ENCODE results near the gene AKAP11. TPM values are rescaled to one million over a fixed set of nuclear protein-coding genes. Genes with fewer than 3 reads are reported as not detected.

AKAP11 gene
- total and polyA plus RNA-seq, 9 of the 15 experiments (the other 6 are each of a cell fraction or from before 2014, with no cell fraction given): 2.2 to 31.3 (median 10.9) TPM

DNA sequence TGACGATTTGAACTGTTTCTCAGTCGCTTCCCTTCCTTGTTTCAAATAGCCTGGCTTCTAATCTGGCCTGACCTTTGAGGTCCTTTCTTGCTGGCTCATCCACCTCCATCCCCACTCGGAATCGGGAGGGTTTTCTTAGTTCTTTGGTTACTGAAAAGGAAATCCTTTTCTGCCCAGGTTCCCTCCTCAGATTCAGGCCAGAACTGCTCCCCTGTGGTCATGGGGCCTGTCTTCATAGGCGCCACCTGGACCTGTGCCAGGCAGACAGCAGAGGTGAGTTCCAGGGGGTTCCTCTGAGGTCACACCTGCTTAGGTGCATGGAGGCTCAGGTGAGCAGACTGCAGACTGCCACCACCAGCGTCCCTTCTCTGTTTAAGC lies 62.4 kb downstream of the AKAP11 start:
- intact Hi-C loops (cut with micrococcal nuclease) (loop anchor here (1.0 to 10.0 kb wide), 2 partner anchors 160 to 261 kb away; no protein-coding TSS in a partner anchor), in situ Hi-C loops (cut with MboI) (no loop called here)
- H2AFZ ChIP-seq (ENCODE audit: low read depth, low read length): 0 out of 2 replicates have a peak overlapping the region, but pooled peaks have one; percentile 74
- TF ChIP-seq U2AF1 (optimal IDR thresholded peaks at IDR 0.05; ENCODE audit: low read depth, low read length) (no peak), NFIC (IDR thresholded peaks at IDR 0.05) (peak; percentile 13)
- CTCF ChIA-PET (ENCODE audit: low intra/inter-chr PET ratio): no interaction called here
- no peaks in the 10 kb centered on the region for H3K9me1 ChIP-seq (ENCODE audit: control insufficient read depth, insufficient read depth, low read length)
- no peak overlapping the region for H3K9ac ChIP-seq (ENCODE audit: insufficient read depth in 1 of 2, low read depth in 2 of 2, low read length in 2 of 2)
- H3K27me3 ChIP-seq (ENCODE audit: control insufficient read depth in 2 of 2, insufficient read depth in 2 of 2, low read length in 2 of 2): peaks cover 6 to 8% of the 10 kb centered on the region in 2 experiments
- no peak overlapping the region for H3K4me3 ChIP-seq
- DNase-seq (ENCODE audit: extremely low read depth in 1 of 4, low spot score in 3 of 4): no peak
- H4K20me1 ChIP-seq (replicated peaks; ENCODE audit: control insufficient read depth, insufficient read depth, low read length): no peaks in the 10 kb centered on the region
- ATAC-seq: peak; percentile 26
- peak overlapping the region; percentile 60; the same call in 1 of the 2 replicates for H3K4me2 ChIP-seq (ENCODE audit: insufficient read depth, low read length)
- WGBS (ENCODE audit: insufficient coverage, low coverage, missing lambda C conversion rate): 6% methylated on average over 6 of the region's 6 CpGs
- H3K9me3 ChIP-seq (replicated peaks; ENCODE audit: control insufficient read depth, insufficient read depth, low read depth, low read length): no peaks in the 10 kb centered on the region
- H3K27ac ChIP-seq (ENCODE audit: extremely low read depth, low read depth, low read length): no peak overlapping the region
- no peaks in the 10 kb centered on the region for H3K36me3 ChIP-seq (ENCODE audit: control insufficient read depth, insufficient read depth, low read length)
- H3K79me2 ChIP-seq (ENCODE audit: control insufficient read depth, insufficient read depth, low read length): no peaks in the 10 kb centered on the region
- POLR2A ChIA-PET: interaction anchor here (0.9 kb wide), 1 partner anchor 10 kb away, joined by 3 read pairs; no protein-coding TSS in a partner anchor
- no peaks in the 10 kb centered on the region; a peak in 1 of 5 replicates for H3K4me1 ChIP-seq (replicated peaks in 1 of 2; ENCODE audit: control insufficient read depth in 2 of 2, insufficient read depth in 2 of 2, low read length in 2 of 2)
- no peak for FAIRE-seq
- BruUV-seq (replicated peaks): no TSS peak

DNA sequence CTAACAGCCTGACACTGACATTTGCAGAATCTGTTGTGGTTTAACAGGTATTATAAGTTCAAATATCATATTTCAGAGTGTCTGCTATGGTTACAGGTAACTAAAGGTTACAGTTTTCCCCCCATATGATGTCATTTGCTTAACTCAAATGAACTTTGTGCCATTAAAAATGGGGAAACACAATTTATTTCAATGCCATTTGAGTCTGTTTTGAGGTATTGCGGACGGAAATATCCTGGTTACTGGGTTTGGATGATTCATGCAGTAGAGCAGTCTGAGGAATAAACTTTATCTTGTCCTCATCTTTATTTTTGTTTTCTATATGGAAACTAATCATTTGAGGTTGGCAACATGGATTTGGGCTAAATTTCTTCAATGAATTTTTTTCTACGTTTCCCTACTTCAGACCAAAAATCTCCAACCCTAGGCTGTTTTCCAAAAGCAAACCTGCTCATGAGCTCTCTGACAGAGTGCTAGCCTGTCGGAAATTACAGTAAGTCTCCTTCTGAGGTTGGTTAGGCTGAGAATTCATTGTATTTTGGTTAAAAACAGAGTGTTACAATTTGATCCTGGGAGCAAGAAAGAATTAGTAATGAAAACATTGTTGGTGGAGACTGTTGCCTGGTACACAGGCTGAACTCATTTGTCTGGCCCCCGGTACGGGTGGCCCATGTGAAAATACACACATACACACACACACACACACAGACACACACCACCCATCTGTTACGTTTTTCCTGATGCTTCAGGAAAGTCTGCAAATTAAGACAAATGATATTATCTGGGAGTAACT lies 66.1 kb downstream of the AKAP11 start:
- in situ Hi-C loops (cut with MboI): no loop called here
- no peaks in the 10 kb centered on the region for H3K9me1 ChIP-seq (ENCODE audit: control insufficient read depth, insufficient read depth, low read length)
- H3K79me2 ChIP-seq (ENCODE audit: control insufficient read depth, insufficient read depth, low read length): no peaks in the 10 kb centered on the region
- 12% methylated on average over 7 of the region's 7 CpGs for WGBS (ENCODE audit: insufficient coverage, low coverage, missing lambda C conversion rate)
- H3K27ac ChIP-seq (ENCODE audit: extremely low read depth, low read depth, low read length): no peak overlapping the region
- H3K4me3 ChIP-seq: no peak overlapping the region
- H3K9me3 ChIP-seq (replicated peaks; ENCODE audit: control insufficient read depth, insufficient read depth, low read depth, low read length): no peaks in the 10 kb centered on the region
- H4K20me1 ChIP-seq (replicated peaks; ENCODE audit: control insufficient read depth, insufficient read depth, low read length): no peaks in the 10 kb centered on the region
- no peak for FAIRE-seq
- no peak overlapping the region for H3K4me2 ChIP-seq (ENCODE audit: insufficient read depth, low read length)
- H3K9ac ChIP-seq (ENCODE audit: insufficient read depth in 1 of 2, low read depth in 2 of 2, low read length in 2 of 2): no peak overlapping the region
- POLR2A ChIA-PET: interaction anchor here (1.1 kb wide), 2 partner anchors 10 to 19 kb away, joined by 4 read pairs; no protein-coding TSS in a partner anchor
- H2AFZ ChIP-seq (ENCODE audit: low read depth, low read length): no peak overlapping the region
- CTCF ChIA-PET (ENCODE audit: low intra/inter-chr PET ratio): no interaction called here
- intact Hi-C loops (cut with micrococcal nuclease): loop anchor here (10.0 kb wide), 1 partner anchor 157 kb away; no protein-coding TSS in a partner anchor
- no peaks in the 10 kb centered on the region; a peak in 1 of 5 replicates for H3K4me1 ChIP-seq (replicated peaks in 1 of 2; ENCODE audit: control insufficient read depth in 2 of 2, insufficient read depth in 2 of 2, low read length in 2 of 2)
- ATAC-seq: no peak
- no TSS peak for BruUV-seq (replicated peaks)
- no peaks in the 10 kb centered on the region for H3K36me3 ChIP-seq (ENCODE audit: control insufficient read depth, insufficient read depth, low read length)
- peaks cover 6 to 8% of the 10 kb centered on the region in 2 experiments for H3K27me3 ChIP-seq (ENCODE audit: control insufficient read depth in 2 of 2, insufficient read depth in 2 of 2, low read length in 2 of 2)
- no peak for DNase-seq (ENCODE audit: extremely low read depth in 1 of 4, low spot score in 3 of 4)
- TF ChIP-seq KAT7 (CRISPR knock-in tag; IDR thresholded peaks at IDR 0.05; ENCODE audit: borderline replicate concordance): no peak
- TF ChIP-seq NR3C1 (CRISPR knock-in tag; IDR thresholded peaks at IDR 0.05): no peak
- TF ChIP-seq, protein P1, sequence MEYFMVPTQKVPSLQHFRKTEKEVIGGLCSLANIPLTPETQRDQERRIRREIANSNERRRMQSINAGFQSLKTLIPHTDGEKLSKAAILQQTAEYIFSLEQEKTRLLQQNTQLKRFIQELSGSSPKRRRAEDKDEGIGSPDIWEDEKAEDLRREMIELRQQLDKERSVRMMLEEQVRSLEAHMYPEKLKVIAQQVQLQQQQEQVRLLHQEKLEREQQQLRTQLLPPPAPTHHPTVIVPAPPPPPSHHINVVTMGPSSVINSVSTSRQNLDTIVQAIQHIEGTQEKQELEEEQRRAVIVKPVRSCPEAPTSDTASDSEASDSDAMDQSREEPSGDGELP (CRISPR knock-in tag; IDR thresholded peaks at IDR 0.05; ENCODE audit: borderline replicate concordance): no peak
- TF ChIP-seq, protein P2, sequence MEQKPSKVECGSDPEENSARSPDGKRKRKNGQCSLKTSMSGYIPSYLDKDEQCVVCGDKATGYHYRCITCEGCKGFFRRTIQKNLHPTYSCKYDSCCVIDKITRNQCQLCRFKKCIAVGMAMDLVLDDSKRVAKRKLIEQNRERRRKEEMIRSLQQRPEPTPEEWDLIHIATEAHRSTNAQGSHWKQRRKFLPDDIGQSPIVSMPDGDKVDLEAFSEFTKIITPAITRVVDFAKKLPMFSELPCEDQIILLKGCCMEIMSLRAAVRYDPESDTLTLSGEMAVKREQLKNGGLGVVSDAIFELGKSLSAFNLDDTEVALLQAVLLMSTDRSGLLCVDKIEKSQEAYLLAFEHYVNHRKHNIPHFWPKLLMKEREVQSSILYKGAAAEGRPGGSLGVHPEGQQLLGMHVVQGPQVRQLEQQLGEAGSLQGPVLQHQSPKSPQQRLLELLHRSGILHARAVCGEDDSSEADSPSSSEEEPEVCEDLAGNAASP (IDR thresholded peaks at IDR 0.05): no peak
- no peak for TF ChIP-seq HDAC6 (IDR thresholded peaks at IDR 0.05; ENCODE audit: low read depth, low read length)
- no peak for TF ChIP-seq ZBTB8A (IDR thresholded peaks at IDR 0.05; ENCODE audit: partially characterized antibody)
- no peak for TF ChIP-seq ZNF830 (CRISPR knock-in tag; IDR thresholded peaks at IDR 0.05)
- TF ChIP-seq SMARCC2 (IDR thresholded peaks at IDR 0.05; ENCODE audit: low read depth): no peak
- TF ChIP-seq, protein P3, sequence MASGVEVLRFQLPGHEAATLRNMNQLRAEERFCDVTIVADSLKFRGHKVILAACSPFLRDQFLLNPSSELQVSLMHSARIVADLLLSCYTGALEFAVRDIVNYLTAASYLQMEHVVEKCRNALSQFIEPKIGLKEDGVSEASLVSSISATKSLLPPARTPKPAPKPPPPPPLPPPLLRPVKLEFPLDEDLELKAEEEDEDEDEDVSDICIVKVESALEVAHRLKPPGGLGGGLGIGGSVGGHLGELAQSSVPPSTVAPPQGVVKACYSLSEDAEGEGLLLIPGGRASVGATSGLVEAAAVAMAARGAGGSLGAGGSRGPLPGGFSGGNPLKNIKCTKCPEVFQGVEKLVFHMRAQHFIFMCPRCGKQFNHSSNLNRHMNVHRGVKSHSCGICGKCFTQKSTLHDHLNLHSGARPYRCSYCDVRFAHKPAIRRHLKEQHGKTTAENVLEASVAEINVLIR (CRISPR knock-in tag; IDR thresholded peaks at IDR 0.05): no peak

Data from K562 (cell line).